Fibroblast of pulmonary artery (primary cell): ENCODE data around the gene HEXA.
"Not testable (repeated sequence)": the region's sequence is repeated elsewhere in the genome, so short reads cannot be mapped to it uniquely, and the experiment has no call there.

ENCODE experiments used
- DNase-seq: peaks from one replicate; pipeline ENCODE4 v3.0.0-alpha.2; 2010; ENCODE audit warnings: low read depth
- H3K4me3 ChIP-seq: replicated peaks from 2 replicates; pipeline ENCODE4 v1.5.1; 2011; ENCODE audit warnings: low read depth, mild to moderate bottlenecking, control low read depth, low read length, moderate library complexity
- CTCF ChIP-seq: IDR thresholded peaks from 2 replicates; pipeline ENCODE4 v1.5.1; 2011; ENCODE audit warnings: mild to moderate bottlenecking, control low read depth, low read length, inconsistent platforms; ENCODE audit errors: missing control alignments

Gene HEXA

GRCh38 chr15:72375846-72376581 is at the start of gene HEXA:
HEXA (minus strand) TSS chr15:72376014; CDS start chr15:72375972, 42 bp downstream.
- peak within 1 kb of the TSS; percentile 95 for H3K4me3 ChIP-seq
- TF ChIP-seq CTCF, result no peak
- peak; percentile 95 for DNase-seq

GRCh38 chr15:72423256-72423655 is 47.4 kb upstream of the HEXA start:
- no peak overlapping the region for H3K4me3 ChIP-seq
- DNase-seq, result no peak
- TF ChIP-seq CTCF, result no peak

GRCh38 chr15:72421484-72421883 is 45.7 kb upstream of the HEXA start:
- H3K4me3 ChIP-seq, result no peak overlapping the region
- TF ChIP-seq CTCF, result no peak
- DNase-seq, result no peak

GRCh38 chr15:72420576-72420975 is 44.8 kb upstream of the HEXA start:
- no peak for TF ChIP-seq CTCF

GRCh38 chr15:72419768-72420167 is 44.0 kb upstream of the HEXA start:
- DNase-seq, H3K4me3 ChIP-seq: not testable (repeated sequence)

More at GRCh38 chr15:72420576-72420975, 44.8 kb upstream of the HEXA start:
- no peak for DNase-seq
- H3K4me3 ChIP-seq, result no peak overlapping the region

- no peak for DNase-seq
- no peak for TF ChIP-seq CTCF
- H3K4me3 ChIP-seq, result no peak overlapping the region
Observed at GRCh38 chr15:72415304-72415703, 39.5 kb upstream of the HEXA start.

- not testable (repeated sequence) for DNase-seq, H3K4me3 ChIP-seq
Observed at GRCh38 chr15:72413337-72413736, 37.5 kb upstream of the HEXA start.

- TF ChIP-seq CTCF, result no peak
- H3K4me3 ChIP-seq, result no peak overlapping the region
- DNase-seq, result no peak
Observed at GRCh38 chr15:72411544-72411943, 35.7 kb upstream of the HEXA start.
